ENCODE measurements around the gene NRDE2.
A peak's percentile ranks its signal among the peaks of the same experiment; 100 is the strongest.

NRDE2 gene

GRCh38 chr14:90355540-90356518 lies 24.1 kb upstream of the NRDE2 start:
- no peak overlapping the region for H3K4me3 ChIP-seq (replicated peaks; ENCODE audit: low read depth, low read length)
- no peak for TF ChIP-seq CTCF (IDR thresholded peaks at IDR 0.05; ENCODE audit: low read length, missing control alignments)
- no peak for DNase-seq (ENCODE audit: low read depth)

- TF ChIP-seq CTCF (IDR thresholded peaks at IDR 0.05; ENCODE audit: low read length, missing control alignments): no peak
- no peak overlapping the region for H3K4me3 ChIP-seq (replicated peaks; ENCODE audit: low read depth, low read length)
- DNase-seq (ENCODE audit: low read depth): peak; percentile 11
Measured at GRCh38 chr14:90354551-90355298, 23.0 kb upstream of the NRDE2 start.

GRCh38 chr14:90349739-90350138 lies 18.0 kb upstream of the NRDE2 start:
- DNase-seq (ENCODE audit: low read depth): no peak
- TF ChIP-seq CTCF (IDR thresholded peaks at IDR 0.05; ENCODE audit: low read length, missing control alignments): no peak
- H3K4me3 ChIP-seq (replicated peaks; ENCODE audit: low read depth, low read length): no peak overlapping the region

GRCh38 chr14:90348270-90348669 lies 16.5 kb upstream of the NRDE2 start:
- H3K4me3 ChIP-seq (replicated peaks; ENCODE audit: low read depth, low read length): no peak overlapping the region
- no peak for DNase-seq (ENCODE audit: low read depth)
- TF ChIP-seq CTCF (IDR thresholded peaks at IDR 0.05; ENCODE audit: low read length, missing control alignments): no peak

- TF ChIP-seq CTCF (IDR thresholded peaks at IDR 0.05; ENCODE audit: low read length, missing control alignments): no peak
- no peak overlapping the region for H3K4me3 ChIP-seq (replicated peaks; ENCODE audit: low read depth, low read length)
- DNase-seq (ENCODE audit: low read depth): no peak
Measured at GRCh38 chr14:90345239-90345557, 13.5 kb upstream of the NRDE2 start.

GRCh38 chr14:90344331-90345238 lies 12.8 kb upstream of the NRDE2 start:
- no peak for TF ChIP-seq CTCF (IDR thresholded peaks at IDR 0.05; ENCODE audit: low read length, missing control alignments)
- no peak overlapping the region for H3K4me3 ChIP-seq (replicated peaks; ENCODE audit: low read depth, low read length)
- no peak for DNase-seq (ENCODE audit: low read depth)
